HG03520 (cell line): ENCODE measurements around the gene ARHGAP24.
"Not testable (repeated sequence)": the region's sequence is repeated elsewhere in the genome, so short reads cannot be mapped to it uniquely, and the experiment has no call there.

Experiments
- ATAC-seq: cut with Tn5 transposase; IDR thresholded peaks from one replicate; pipeline ENCODE4 v1.9.1; 2021; ENCODE audit warnings: mild to moderate bottlenecking, moderate library complexity; ENCODE audit not compliant: unreplicated experiment

The ARHGAP24 gene

GRCh38 chr4:85836588-85837438 lies 361.9 kb downstream of the ARHGAP24 start:
- no peak for ATAC-seq

DNA sequence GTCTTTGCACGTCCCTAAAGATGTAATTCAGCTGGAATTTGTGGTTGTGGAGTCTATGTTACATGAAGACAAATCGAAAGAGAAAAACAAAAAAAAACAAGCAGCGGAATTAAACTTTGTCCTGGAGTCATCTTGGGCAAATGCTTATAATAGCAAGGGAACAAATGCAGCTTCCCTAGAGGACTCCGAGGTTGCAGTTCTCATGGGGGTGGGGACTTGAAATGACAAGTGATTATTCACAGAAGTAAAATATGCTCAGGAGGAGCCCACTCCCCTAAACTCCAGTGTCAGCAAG lies 362.4 kb downstream of the ARHGAP24 start:
- no peak for ATAC-seq

GRCh38 chr4:85839981-85840451 lies 365.1 kb downstream of the ARHGAP24 start:
- ATAC-seq = not testable (repeated sequence)

DNA sequence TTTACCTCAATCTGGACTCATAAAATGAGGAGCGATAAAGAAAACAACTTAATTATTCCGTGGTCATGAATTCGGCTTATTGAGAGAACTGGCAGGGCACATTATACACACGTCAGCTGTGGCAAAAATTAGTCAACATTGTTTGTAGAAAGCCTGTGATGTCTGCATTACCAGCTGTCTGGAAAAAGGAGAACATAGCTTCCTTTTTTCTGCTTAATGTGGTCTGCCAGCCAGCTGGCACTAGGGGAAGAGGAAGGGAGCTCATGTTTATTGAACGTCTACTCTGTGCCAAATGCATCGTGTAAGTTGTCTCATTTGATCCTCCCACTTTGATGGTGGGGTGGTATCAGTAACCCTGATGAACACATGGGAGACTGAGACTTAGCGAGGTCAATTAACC lies 367.6 kb downstream of the ARHGAP24 start:
- ATAC-seq = no peak

GRCh38 chr4:85853740-85854139 lies 378.8 kb downstream of the ARHGAP24 start:
- not testable (repeated sequence) for ATAC-seq

- no peak for ATAC-seq
Measured at GRCh38 chr4:85854546-85854945, 379.6 kb downstream of the ARHGAP24 start.

DNA sequence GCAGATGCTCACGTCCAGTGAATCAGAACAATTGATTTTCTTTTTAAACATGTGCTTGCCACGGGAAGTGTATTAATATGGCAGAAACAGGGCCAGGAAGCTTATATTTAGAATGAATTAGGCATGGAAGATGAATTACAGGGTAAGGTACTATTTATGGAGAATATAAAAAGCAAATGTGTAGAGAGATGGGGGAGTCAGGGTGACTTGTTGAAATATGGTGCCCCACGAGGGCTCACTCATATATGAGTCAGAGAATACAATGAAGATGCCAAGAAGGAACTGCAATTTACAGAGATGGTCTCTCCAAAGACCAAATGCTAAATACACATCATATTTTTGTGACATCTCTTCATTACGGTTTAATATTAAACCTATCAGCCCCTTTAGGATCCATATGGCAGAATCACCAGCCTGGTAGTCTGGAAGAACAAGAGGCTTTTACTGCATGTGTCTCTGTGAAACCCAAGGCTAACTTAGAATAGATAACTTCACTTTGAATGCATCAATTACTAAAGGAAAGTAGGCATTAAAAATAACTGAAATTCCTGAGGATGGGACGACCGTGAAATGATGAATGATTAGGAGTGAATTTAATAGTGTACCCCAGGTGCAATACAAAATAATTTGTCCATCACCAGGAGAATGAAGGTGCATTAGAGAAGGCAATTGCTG lies 385.3 kb downstream of the ARHGAP24 start:
- ATAC-seq = no peak

GRCh38 chr4:85861064-85861765 lies 386.3 kb downstream of the ARHGAP24 start:
- no peak for ATAC-seq

- no peak for ATAC-seq
Measured at GRCh38 chr4:85862896-85863295, 387.9 kb downstream of the ARHGAP24 start.

- ATAC-seq = no peak
Measured at GRCh38 chr4:85864259-85865205, 389.6 kb downstream of the ARHGAP24 start.

DNA sequence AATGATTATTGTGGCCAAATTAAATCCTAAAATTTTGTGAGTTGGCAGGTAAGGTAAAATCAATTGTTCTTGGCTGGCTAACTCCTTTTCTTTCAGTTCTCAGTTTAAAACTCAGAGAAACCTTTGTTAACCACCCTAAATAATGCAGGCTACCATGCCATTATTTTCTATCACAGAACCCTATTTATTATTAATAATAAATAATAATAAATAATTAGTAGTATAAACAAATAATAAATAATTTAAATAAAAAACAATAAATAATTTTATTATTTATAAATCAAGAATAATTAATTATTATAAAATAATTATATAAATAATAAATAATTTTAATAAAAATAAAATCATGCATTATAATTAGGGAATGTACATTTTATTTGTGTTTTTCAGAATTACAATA lies 390.3 kb downstream of the ARHGAP24 start:
- ATAC-seq = no peak

DNA sequence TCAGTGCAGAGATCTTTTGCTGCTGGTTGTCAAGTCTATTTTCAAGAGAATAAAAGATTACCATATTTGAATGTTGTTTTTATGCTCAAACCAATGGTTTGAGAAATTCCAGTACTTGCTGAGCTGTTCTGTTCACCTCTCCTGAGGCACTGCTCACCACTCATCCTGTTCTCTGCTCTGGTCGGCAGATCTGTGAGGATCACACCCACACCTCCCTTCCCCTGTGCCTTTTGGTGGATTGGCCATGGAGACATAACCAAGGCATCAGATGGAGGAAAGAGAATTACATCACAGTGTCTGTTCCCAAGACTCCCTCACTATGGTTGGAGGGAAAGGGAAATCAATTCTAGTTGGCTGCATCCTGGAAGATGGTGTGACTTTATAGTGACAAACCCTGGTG lies 391.6 kb downstream of the ARHGAP24 start:
- ATAC-seq = no peak

DNA sequence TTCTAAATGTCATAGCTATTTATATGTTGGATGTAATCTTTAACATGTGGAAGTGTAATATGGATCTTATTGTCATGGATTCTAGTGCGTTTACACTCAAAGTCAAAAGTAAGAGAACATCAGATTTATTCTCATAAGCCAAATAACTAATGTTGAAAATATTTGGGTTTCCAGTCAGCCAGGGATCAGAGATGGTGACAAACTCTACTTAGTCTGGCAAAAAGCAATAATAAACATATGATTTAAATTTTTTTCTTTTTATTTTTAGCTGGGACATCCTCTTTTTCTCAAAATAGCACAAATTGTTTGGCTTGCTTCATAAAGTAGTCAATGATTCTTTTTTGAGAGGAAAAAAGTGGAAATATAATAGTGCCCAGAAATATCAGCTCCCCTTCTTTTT lies 392.3 kb downstream of the ARHGAP24 start:
- ATAC-seq = no peak

GRCh38 chr4:85869181-85869580 lies 394.2 kb downstream of the ARHGAP24 start:
- ATAC-seq = no peak

- ATAC-seq = no peak
Measured at GRCh38 chr4:85870298-85871083, 395.5 kb downstream of the ARHGAP24 start.

GRCh38 chr4:85873566-85873965 lies 398.6 kb downstream of the ARHGAP24 start:
- no peak for ATAC-seq

GRCh38 chr4:85879518-85879917 lies 404.6 kb downstream of the ARHGAP24 start:
- no peak for ATAC-seq

GRCh38 chr4:85883180-85883579 lies 408.2 kb downstream of the ARHGAP24 start:
- ATAC-seq = no peak

DNA sequence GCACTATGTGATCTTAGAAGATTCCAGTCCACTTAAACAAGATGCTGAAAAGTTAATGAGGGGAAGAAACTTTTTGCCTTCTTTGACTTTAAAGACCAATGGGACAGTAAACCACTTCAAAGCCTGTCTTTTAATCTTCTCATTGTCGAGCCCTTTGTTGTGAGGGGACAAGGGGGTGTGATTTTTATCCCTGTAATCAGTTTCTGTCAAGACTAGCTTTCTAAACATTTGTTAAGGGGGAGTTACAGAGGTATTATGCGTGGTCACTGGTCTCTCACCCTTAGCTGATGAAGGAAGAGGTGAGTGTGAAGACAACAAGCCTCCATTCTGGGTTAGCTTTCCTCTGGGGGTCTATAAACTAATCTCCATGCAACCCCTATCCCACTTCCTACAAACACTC lies 409.3 kb downstream of the ARHGAP24 start:
- ATAC-seq = no peak

DNA sequence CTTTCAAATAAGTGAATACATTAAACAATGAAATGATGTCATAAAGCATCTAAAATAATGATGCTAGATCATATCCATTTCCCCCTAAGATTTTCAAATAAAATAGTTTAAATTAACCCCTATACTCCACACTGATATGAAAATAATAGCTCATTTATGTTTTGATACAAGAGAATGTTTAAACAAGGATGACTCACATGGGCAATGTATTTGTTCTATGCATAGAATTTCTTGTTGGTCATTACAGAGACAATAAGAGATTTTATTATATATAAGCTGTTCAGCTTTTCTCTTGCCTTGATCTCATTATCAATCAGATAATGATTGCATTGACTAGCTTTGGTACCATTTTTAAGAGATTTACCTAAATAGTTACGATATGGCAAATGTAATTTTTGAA lies 411.7 kb downstream of the ARHGAP24 start:
- no peak for ATAC-seq
